ENCODE data around the gene NFAM1. TPM values are rescaled to one million over a fixed set of nuclear protein-coding genes. Genes with fewer than 3 reads are reported as not detected.

Gene NFAM1, protein sequence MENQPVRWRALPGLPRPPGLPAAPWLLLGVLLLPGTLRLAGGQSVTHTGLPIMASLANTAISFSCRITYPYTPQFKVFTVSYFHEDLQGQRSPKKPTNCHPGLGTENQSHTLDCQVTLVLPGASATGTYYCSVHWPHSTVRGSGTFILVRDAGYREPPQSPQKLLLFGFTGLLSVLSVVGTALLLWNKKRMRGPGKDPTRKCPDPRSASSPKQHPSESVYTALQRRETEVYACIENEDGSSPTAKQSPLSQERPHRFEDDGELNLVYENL
- total RNA-seq: 1.9 TPM

GRCh38 chr22:42432020-42432596 is at the start of gene NFAM1:
Gene NFAM1 (minus strand): TSS chr22:42432403. CDS start chr22:42432357, 46 bp downstream.

Other genes with a start within 250 kb of the NFAM1 start
- gene TCF20, start 161.8 kb downstream of the NFAM1 start, total RNA-seq: 30.8 TPM
- gene RRP7A, start 87.4 kb upstream of the NFAM1 start, total RNA-seq: 26.3 TPM
- gene SERHL2, start 121.6 kb upstream of the NFAM1 start, total RNA-seq: 2.7 TPM
- gene POLDIP3, start 182.5 kb upstream of the NFAM1 start, total RNA-seq: 51.4 TPM
- gene ATP5MGL, start 208.2 kb upstream of the NFAM1 start, total RNA-seq: 0.41 TPM
- gene CYB5R3, start 217.0 kb upstream of the NFAM1 start, total RNA-seq: 79.5 TPM

Data from metanephros (tissue), 1 donor.